HG03565 (cell line): ENCODE data around the gene ULK4.
"Not testable (repeated sequence)": the region's sequence is repeated elsewhere in the genome, so short reads cannot be mapped to it uniquely, and the experiment has no call there.

Experiments
- ATAC-seq: cut with Tn5 transposase; IDR thresholded peaks from one replicate; pipeline ENCODE4 v1.9.1; 2021; ENCODE audit warnings: mild to moderate bottlenecking, moderate library complexity; ENCODE audit not compliant: unreplicated experiment

ULK4 gene

GRCh38 chr3:41370765-41371535 is 591.0 kb downstream of the ULK4 start:
- ATAC-seq, result not testable (repeated sequence)

DNA sequence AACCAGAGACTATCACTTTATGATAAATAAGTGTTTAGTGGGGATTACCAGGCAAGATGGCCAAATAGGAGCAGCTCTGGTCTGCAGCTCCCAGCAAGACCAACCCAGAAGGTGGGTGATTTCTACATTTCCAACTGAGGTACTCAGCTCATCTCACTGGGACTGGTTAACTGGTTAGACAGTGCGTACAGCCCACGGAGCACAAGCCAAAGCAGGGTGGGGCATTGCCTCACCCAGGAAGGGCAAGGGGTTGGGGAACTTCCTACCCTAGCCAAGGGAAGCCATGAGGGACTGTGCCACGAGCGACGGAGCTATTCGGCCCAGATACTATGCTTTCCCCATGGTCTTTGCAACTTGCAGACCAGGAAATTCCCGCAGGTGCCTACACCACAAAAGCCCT is 591.6 kb downstream of the ULK4 start:
- ATAC-seq, result no peak

DNA sequence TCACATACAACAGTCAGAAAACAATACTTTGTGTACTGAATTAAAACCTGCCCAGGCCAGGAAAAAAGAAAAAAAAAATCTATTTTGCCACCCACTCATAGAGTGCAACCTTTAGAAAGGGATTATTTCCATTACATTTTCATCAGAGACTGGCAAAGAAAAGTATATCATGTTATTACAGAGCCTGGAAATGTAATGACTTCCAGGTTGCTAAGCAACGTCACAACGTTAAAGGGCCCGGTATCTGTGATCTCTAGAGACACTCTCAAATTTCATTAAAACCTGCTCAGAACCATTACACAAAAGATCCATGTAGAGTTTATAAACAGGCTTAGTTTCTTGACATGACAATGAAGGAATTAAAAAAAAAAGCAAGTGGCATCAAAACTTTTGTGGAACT is 592.1 kb downstream of the ULK4 start:
- no peak for ATAC-seq

DNA sequence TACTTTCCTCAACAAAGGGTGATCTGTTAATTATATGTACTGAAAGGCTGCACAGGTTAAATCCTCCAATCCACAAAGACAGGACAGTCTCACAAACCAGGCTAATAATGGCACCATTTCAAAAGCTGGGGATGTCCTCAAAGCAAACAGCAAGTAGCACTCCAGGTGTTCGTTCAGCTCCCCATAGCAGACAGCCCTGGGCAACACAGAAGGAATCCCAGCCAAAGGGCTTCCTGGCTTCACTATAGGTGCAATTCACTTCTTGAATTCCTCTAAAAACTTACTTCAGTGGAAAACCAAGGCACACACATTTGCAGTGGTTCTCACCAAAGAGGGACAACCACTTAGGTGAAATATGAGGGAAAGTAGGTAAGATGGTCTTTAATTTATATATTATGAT is 595.9 kb downstream of the ULK4 start:
- ATAC-seq, result no peak

DNA sequence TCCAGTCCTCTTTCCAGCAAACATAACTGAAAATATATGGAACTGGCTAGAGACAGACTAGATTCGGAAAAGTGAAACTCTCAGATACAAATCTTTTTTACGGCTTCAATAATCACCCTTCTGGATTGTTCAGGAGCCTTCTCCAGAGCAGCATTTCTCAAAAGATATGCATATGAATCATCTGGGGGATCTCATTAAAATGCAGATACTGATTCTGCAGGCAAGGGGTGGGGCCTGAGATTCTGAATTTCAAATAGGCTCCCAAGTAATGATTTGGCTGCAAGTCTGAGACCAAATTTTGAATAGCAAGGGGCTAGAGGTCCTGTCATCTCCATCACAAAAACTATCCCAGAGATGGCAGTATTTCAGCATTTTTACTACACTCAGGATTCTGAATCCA is 597.2 kb downstream of the ULK4 start:
- no peak for ATAC-seq

GRCh38 chr3:41363830-41364523 is 597.9 kb downstream of the ULK4 start:
- no peak for ATAC-seq

DNA sequence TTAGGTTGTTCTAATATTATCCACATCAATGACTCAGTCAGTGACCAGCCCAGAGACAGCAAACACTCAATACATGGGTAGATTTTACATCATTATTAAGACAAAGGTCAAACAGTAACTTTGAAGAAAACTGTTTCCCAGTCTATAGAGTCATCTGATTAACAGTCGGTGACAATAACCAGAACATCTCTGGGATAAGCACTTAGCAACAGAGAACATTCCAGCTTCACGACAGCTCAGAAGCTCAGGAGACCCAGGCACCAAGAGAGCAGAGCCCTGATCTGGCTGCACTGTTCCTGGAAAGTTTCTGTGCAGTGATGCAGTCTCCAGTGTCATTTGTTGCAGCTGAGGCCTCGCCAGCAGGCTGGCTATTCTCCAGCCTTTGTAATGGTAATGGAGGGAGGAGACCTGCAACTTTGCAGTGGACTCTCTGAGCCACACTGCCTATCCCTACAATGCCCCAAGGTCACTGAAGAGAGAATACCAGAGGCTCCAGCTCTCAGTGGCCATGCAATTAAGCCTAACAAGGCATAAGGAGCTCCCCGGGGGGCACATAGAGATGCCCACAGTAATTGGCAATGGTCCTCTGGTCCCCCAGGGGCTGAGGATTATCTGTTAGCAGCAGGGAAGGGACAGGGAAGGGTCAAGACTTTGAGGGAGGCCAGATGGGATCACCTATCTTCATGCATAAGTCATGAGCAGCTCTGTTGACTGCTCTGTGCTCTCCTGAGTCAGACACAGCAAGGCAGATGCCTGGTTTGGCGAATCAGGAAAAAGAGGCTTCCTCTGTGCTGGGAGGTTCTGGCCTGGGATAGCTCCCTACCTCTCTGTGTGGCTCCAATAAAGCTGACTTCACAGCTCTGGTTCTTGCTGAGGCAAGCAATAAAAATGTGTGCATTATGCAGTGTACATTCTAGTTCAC is 599.0 kb downstream of the ULK4 start:
- no peak for ATAC-seq

DNA sequence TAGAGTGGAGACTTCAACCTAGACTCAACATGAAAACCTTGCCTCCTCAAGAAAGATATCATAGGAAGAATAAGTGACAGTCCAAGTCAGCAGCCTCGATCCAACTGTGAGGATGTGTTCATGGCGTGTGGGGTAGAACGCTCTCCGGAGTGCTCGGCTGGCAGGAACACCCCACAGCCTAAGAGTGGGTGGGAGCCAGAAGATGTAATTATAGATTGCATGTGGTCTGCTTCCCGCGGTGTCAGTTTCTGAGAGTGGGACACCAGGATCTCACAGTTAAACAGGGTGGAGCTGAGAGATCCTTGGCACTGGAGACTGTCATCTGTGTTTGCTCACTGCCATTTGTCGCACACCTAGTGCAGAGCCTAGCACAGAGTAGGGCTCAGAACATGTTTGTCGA is 604.6 kb downstream of the ULK4 start:
- ATAC-seq, result no peak

DNA sequence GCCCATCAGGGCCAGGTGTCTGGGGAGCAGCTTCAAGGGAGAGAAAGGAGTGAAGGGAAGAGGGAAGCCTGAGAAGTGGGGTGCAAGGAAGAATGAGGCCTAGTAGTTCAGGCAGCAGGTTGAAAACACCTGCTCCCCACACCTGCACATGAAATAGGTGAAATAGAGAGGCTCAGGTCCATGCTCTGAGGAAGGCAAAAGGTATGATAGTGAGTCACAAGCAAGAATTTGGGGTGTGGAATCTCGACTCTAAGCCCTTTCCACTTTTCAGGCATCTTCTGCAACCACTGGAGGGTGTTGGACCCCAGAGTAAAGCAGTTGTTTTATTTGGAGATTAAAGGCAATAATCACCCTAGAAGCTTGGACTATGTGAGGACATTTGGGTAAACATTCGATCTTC is 605.1 kb downstream of the ULK4 start:
- no peak for ATAC-seq

- ATAC-seq, result no peak
These were observed 609.4 kb downstream of the ULK4 start for GRCh38 chr3:41352510-41352909.

GRCh38 chr3:41350441-41350840 is 611.5 kb downstream of the ULK4 start:
- ATAC-seq, result no peak

- ATAC-seq, result no peak
These were observed 613.5 kb downstream of the ULK4 start for GRCh38 chr3:41348401-41348800.

DNA sequence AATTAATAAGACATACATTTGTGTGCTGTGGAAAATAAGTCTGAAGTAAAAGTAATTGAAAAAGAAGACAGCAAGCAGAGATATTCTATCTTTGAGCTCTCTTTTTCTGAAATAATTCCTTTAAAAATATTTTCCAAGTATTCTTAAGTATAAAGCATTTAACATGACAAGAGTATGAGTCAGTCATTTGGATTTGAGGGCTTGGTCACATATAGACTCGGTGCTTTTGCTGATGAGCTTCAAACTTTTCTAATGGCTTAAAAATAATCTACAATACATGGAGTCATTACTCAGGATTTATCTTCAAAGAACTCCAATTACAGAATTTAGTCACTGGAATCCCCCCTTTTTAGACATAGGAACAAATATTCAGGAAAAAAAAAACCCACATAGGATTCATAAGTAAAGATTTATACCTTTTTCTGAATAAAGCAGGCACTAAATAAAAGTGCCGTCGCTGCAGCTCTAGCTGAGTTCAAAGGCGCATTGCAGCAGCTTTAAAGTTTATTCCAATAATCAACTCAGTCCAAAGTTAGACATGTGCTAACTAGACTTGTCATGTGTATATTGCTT is 615.1 kb downstream of the ULK4 start:
- no peak for ATAC-seq

DNA sequence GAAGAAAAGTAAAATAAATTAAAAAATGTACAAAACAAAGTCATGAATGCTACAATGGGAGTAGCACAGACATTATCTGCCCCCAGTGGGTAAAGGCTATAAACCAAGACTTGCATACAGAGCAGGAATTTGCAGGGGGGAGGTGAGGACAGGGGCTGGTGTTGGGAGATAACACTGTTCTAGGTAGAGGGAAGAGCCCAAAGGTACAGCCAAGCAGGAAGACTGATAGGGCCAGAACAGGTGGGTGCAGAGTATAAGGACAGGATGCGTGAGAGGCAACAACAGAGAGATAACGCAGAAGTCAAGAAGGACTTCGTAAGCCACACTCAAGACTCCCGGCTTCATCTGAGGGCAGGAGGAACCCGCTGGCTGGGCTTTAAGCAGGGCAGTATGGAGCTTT is 616.1 kb downstream of the ULK4 start:
- no peak for ATAC-seq

- no peak for ATAC-seq
These were observed 622.1 kb downstream of the ULK4 start for GRCh38 chr3:41339758-41340157.

GRCh38 chr3:41338276-41338675 is 623.6 kb downstream of the ULK4 start:
- ATAC-seq, result no peak

DNA sequence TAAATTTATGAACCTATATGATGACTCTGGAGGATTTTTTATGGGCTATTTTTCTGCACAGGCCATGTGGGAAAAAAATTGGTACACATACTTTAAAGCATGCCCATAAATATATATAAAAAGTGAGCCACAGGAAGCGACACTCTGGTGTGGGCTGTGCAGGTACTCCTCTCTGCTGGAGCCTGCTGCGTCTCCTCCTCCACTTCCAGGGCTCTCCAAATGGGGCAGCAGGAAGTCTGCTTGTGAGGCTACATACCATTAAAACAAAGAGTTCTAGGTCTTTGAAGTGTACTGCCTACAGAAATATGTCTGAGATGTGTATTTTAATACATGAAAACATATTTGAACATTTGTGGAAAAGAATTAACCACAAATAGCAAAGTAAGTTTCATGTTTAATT is 627.5 kb downstream of the ULK4 start:
- no peak for ATAC-seq

DNA sequence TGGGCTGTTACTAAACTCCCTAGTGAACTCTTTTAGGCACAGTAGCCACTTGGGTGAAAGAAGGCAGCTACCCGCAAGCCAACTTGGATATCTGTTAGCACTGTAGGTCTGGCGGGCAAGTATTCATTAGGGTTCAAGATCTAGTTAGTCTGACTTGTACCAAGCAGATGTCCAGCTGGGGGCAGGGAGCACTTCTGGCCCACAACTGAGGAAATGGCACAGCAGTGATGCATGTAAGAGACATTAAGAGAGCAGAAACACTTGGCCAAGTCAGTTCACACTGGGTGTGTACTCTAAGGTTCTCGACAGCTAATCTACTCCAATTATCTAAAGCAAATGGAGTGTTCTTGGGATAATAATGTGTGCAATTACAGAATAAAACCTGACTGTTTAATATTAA is 630.9 kb downstream of the ULK4 start:
- no peak for ATAC-seq

DNA sequence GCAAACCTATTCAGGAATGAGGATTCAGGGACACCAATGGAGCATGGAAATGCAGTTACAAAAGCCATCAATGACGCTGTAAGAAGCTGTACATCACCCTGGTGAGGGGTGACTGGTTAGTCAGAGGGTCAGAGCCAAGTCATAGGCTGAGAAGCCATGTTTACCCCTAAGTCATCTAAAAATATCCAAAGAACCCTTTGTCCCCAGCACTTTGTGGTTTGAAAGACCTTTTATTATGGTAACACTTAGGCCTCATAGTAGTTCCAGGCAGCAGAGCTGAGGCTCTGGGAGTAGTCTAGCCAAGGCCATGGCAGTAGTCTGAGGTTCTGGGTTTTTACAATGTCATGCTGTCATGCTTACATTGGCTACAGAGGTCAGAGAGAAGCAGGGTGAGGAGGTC is 631.4 kb downstream of the ULK4 start:
- ATAC-seq, result no peak

DNA sequence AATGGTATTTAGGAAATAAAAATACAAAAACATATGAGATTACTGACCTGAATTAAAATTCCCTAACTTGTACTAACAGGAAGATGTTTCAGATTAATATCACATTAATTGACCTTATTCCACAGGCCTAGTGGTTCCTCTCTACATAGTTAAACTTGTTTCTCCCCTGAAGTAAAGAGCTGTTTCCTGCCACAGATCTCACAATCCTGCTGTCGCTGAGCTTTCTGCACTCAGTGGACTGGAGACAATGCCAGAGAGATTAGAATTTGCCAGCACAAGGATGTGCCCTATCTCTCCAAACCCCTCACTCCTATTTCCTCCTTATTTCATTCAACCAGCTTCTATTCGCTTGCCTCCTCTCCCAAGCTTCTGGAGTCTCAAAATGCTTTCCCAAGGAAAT is 632.0 kb downstream of the ULK4 start:
- ATAC-seq, result no peak

DNA sequence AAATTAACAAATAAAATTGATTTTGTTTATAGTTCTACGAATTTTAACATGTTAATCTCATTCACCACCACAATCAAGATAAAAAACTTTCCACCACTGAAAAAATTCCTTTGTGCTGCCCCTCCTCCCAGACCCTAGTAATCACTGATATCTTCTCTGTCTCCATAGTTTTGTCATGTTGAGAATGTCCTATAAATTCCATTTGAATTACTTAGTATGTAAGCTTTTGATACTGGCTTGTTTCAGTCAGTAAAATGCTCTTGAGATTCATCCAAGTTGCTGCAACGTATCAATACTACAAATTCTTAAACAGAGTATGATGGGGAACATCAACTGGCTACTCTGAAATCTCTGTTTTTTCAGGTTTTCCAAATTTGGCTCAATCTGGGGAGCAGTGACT is 633.0 kb downstream of the ULK4 start:
- ATAC-seq, result no peak
